ENCODE results near the gene IGFBP5.

GRCh38 chr2:216650626-216651257 is 44.6 kb downstream of the IGFBP5 start:
- TF ChIP-seq POLR2A (IDR thresholded peaks at IDR 0.05) (no peak), CTCF (IDR thresholded peaks at IDR 0.05) (no peak)

Measured in transverse colon (tissue), 3 donors.